ENCODE data around the gene VAMP4.
"Not testable (repeated sequence)": the region's sequence is repeated elsewhere in the genome, so short reads cannot be mapped to it uniquely, and the experiment has no call there.

DNA sequence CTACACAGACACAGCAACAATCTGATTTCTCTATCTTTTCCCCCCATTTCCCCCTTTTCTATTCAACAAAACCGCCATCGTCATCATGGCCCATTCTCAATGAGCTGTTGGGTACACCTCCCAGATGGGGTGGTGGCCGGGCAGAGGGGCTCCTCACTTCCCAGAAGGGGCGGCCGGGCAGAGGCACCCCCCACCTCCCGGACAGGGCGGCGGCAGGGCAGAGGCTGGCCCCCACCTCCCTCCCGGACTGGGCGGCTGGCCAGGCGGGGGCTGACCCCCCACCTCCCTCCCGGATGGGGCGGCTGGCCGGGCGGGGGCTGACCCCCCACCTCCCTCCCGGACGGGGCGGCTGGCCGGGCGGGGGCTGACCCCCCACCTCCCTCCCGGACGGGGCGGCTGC is 48.3 kb downstream of the VAMP4 start:
- TF ChIP-seq, protein P1, sequence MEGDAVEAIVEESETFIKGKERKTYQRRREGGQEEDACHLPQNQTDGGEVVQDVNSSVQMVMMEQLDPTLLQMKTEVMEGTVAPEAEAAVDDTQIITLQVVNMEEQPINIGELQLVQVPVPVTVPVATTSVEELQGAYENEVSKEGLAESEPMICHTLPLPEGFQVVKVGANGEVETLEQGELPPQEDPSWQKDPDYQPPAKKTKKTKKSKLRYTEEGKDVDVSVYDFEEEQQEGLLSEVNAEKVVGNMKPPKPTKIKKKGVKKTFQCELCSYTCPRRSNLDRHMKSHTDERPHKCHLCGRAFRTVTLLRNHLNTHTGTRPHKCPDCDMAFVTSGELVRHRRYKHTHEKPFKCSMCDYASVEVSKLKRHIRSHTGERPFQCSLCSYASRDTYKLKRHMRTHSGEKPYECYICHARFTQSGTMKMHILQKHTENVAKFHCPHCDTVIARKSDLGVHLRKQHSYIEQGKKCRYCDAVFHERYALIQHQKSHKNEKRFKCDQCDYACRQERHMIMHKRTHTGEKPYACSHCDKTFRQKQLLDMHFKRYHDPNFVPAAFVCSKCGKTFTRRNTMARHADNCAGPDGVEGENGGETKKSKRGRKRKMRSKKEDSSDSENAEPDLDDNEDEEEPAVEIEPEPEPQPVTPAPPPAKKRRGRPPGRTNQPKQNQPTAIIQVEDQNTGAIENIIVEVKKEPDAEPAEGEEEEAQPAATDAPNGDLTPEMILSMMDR (IDR thresholded peaks at IDR 0.05) = not testable (repeated sequence)
- not testable (repeated sequence) for TF ChIP-seq POLR2AphosphoS5 (IDR thresholded peaks at IDR 0.05; ENCODE audit: low read depth, low read length)
